Natural killer cell (primary cell): ENCODE data around the gene LIMS2. TPM values are rescaled to one million over a fixed set of nuclear protein-coding genes. Genes with fewer than 3 reads are reported as not detected.

Experiments used
- ATAC-seq, 3 donors: fragments of 150-1000 bp in 2 of 3; fragments of 200-7000 bp in 1 of 3; cut with Tn5 transposase; 1 replicate in 1 of 3; 2 replicates in 2 of 3; pipeline ENCODE4 v1.10.0; 2021; ENCODE audit warnings: mild to moderate bottlenecking in 2 of 3, moderate library complexity in 2 of 3
- DNase-seq, 2 donors: peaks; one replicate each; pipeline versions ENCODE4 v3.0.0 to v3.0.0-alpha.2; 2013 to 2021; ENCODE audit warnings: mixed read lengths in 1 of 2
- H3K27ac ChIP-seq: one replicate; pipeline ENCODE4 v1.5.1; 2013; ENCODE audit warnings: mild to moderate bottlenecking, low read length
- H3K27me3 ChIP-seq: one replicate; pipeline ENCODE4 v1.6.1; 2013; ENCODE audit warnings: low read length; ENCODE audit not compliant: control insufficient read depth, insufficient read depth
- H3K36me3 ChIP-seq: one replicate; pipeline ENCODE4 v1.6.1; 2013; ENCODE audit warnings: low read length; ENCODE audit not compliant: control insufficient read depth, insufficient read depth
- H3K4me1 ChIP-seq: one replicate; pipeline ENCODE4 v1.6.1; 2013; ENCODE audit warnings: low read length; ENCODE audit not compliant: control insufficient read depth, insufficient read depth
- H3K4me3 ChIP-seq: one replicate; pipeline ENCODE4 v1.5.1; 2013; ENCODE audit warnings: low read length
- H3K9me3 ChIP-seq: one replicate; pipeline ENCODE4 v1.6.1; 2013; ENCODE audit warnings: low read length; ENCODE audit not compliant: control insufficient read depth, insufficient read depth
- H3K27ac Mint-ChIP-seq, 2 donors: one replicate each; pipeline ENCODE4 v1.8.0; 2022; ENCODE audit warnings: mild to moderate bottlenecking in 2 of 2, mixed read lengths in 2 of 2, moderate library complexity in 1 of 2
- H3K27me3 Mint-ChIP-seq, 2 donors: one replicate each; pipeline ENCODE4 v1.8.0; 2022; ENCODE audit warnings: low read depth in 2 of 2, mixed read lengths in 2 of 2
- H3K36me3 Mint-ChIP-seq: one replicate; pipeline ENCODE4 v1.8.0; 2022; ENCODE audit warnings: mixed read lengths
- H3K4me1 Mint-ChIP-seq, 2 donors: one replicate each; pipeline ENCODE4 v1.8.0; 2022; ENCODE audit warnings: mixed read lengths in 2 of 2
- H3K4me3 Mint-ChIP-seq: one replicate; pipeline ENCODE4 v1.8.0; 2022; ENCODE audit warnings: mild to moderate bottlenecking, moderate library complexity, mixed read lengths
- H3K9me3 Mint-ChIP-seq, 2 donors: one replicate each; pipeline ENCODE4 v1.8.0; 2022; ENCODE audit warnings: mixed read lengths in 2 of 2
- WGBS: methylation state at CpG from one replicate; pipeline ENCODE4 v1.1.7; 2013; ENCODE audit warnings: missing lambda C conversion rate; ENCODE audit not compliant: insufficient coverage; 5-methylcytosine and 5-hydroxymethylcytosine counted together
- intact Hi-C: fragments of 100-400 bp; cut with micrococcal nuclease; formaldehyde crosslinking; loops from one replicate; pipeline ENCODE4 v1.14.2; 2022
- total RNA-seq, 4 donors: library from RNA; stranded (reverse); fragments of 120-200 nt in 1 of 4; gene quantifications; one replicate each; pipeline versions ENCODE4 v1.2.3 to v1.2.4, GENCODE V29; 2013 to 2022
- TF ChIP-seq, protein P1 (sequence below): fragments of 200-600 bp; IDR thresholded peaks from one replicate; pipeline ENCODE4 v1.8.0; 2022; ENCODE audit warnings: antibody characterized with exemption

The LIMS2 gene
- total RNA-seq, 3 donors from 2014 or later (not counting 1 experiment from before 2014, with no cell fraction given): 0.15 to 0.16 TPM; not detected in 1

DNA sequence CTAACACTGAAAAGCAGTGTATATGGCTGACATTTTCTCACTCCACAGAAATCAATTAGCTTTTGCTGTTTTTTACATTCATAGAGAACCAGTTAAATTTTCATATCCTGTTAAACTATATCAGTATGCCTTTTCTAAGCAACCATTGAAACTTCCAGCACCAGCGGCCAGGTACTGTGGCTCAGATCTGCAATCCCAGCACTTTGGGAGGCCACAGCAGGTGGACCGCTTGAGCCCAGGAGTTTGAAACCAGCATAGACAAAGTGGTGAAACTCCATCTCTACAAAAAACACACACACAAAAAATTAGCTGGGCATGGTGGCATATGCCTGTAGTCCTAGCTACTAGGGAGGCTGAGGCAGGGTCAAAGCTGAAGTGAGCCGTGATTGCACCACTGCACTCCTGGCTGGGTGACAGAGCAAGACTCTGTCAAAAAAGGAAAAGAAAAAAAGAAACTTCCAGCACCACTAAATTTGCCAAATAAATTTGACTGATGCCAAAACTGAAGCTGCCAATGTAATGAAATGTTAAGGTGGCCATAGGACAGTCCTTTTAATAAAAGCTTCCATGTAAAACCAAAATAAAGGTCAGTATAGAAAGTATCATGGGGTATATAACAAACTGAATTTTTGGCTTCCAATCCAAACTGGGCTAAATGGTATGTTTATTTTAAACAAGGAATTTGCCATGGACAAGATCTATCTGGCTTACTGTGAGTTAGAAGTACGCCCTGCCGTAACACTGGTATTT is 29.5 kb upstream of the LIMS2 start:
- Histone ChIP-seq H3K27ac (no peak overlapping the region), H3K36me3 (peaks cover 39% of the 10 kb centered on the region), H3K4me3 (no peak overlapping the region), H3K27me3 (no peaks in the 10 kb centered on the region), H3K4me1 (peaks cover 33% of the 10 kb centered on the region), H3K9me3 (no peaks in the 10 kb centered on the region)
- no peaks in the 10 kb centered on the region for H3K27me3 Mint-ChIP-seq
- peak overlapping the region; percentile 58 for H3K4me3 Mint-ChIP-seq
- intact Hi-C loops: loop anchor here (5.0 kb wide), 5 partner anchors 107 to 387 kb away; partner anchors contain the start of genes MAP3K2, POLR2D, SAP130 and UGGT1
- H3K4me1 Mint-ChIP-seq: peaks cover 35 to 38% of the 10 kb centered on the region in 2 donors
- DNase-seq (no peak), ATAC-seq (no peak)
- H3K36me3 Mint-ChIP-seq: no peaks in the 10 kb centered on the region
- H3K9me3 Mint-ChIP-seq: no peaks in the 10 kb centered on the region
- peak overlapping the region; percentile 58 to 75 for H3K27ac Mint-ChIP-seq
- whole genome bisulfite sequencing: 88% methylated on average over 5 of the region's 5 CpGs
- TF ChIP-seq, protein P1, sequence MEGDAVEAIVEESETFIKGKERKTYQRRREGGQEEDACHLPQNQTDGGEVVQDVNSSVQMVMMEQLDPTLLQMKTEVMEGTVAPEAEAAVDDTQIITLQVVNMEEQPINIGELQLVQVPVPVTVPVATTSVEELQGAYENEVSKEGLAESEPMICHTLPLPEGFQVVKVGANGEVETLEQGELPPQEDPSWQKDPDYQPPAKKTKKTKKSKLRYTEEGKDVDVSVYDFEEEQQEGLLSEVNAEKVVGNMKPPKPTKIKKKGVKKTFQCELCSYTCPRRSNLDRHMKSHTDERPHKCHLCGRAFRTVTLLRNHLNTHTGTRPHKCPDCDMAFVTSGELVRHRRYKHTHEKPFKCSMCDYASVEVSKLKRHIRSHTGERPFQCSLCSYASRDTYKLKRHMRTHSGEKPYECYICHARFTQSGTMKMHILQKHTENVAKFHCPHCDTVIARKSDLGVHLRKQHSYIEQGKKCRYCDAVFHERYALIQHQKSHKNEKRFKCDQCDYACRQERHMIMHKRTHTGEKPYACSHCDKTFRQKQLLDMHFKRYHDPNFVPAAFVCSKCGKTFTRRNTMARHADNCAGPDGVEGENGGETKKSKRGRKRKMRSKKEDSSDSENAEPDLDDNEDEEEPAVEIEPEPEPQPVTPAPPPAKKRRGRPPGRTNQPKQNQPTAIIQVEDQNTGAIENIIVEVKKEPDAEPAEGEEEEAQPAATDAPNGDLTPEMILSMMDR: no peak

DNA sequence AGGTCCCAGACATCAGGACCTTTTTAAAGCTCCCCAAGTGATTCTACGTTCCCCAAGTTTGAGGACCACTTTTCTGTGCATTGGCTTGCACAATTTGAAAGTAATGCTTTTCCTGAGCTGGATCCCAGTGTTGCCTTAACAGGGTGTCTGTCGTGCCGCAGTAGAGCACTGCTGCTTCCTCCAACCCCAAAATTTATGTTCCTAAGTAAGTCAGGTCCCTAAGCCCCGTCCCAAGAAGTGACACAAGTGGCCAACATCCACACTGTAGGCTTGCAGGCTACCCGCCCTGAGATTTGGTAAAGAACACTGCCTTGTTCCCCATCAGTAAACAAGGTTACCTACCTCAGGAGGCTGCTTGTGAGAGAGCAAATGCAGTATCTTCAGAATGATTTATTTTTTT is 28.0 kb upstream of the LIMS2 start:
- Histone ChIP-seq H3K9me3 (no peaks in the 10 kb centered on the region), H3K4me3 (no peak overlapping the region), H3K4me1 (peaks cover 33% of the 10 kb centered on the region), H3K27me3 (no peaks in the 10 kb centered on the region), H3K27ac (no peak overlapping the region), H3K36me3 (peaks cover 25% of the 10 kb centered on the region)
- Mint-ChIP-seq H3K9me3 (no peaks in the 10 kb centered on the region), H3K27me3 (no peaks in the 10 kb centered on the region), H3K4me3 (no peak overlapping the region), H3K4me1 (peaks cover 35 to 38% of the 10 kb centered on the region in 2 donors), H3K36me3 (no peaks in the 10 kb centered on the region), H3K27ac (peak overlapping the region; percentile 97 to 98)
- TF ChIP-seq, protein P1: no peak
- WGBS: 95% methylated on average over 5 of the region's 5 CpGs
- intact Hi-C loops: loop anchor here (5.0 kb wide), 5 partner anchors 109 to 389 kb away; partner anchors contain the start of genes MAP3K2, POLR2D, SAP130 and UGGT1
- ATAC-seq: no peak
- DNase-seq: no peak

DNA sequence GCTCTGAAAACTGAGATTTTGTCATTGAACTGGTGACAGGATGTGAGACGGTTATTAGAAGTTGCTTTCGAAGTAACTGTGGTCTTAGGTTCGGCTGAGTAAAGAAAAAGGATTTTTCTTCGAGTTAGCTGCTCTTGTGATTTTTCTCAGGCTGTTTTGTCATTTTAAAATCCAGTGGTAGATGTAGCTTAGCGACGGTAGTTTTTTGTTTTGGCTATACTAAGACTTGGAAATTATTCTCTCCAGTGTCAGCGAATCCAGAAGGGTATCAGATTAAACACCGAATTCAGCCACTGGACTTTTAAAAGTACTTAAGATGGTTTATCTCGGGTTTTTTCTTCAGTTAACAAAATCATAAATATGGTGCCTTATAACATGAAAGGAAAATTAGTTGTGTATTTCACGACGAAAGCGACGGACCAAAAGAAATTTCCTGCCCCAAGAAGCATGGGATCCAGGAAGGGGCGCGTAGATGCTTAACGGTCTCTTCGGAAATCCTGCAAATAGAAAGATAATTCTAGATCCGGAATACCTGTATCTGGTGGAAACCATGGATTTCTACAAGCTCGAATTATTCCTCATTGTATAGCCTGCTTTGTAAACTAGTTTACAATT is 27.2 kb upstream of the LIMS2 start:
- Mint-ChIP-seq H3K4me3 (peak overlapping the region; percentile 93), H3K27me3 (no peaks in the 10 kb centered on the region), H3K4me1 (peaks cover 35 to 38% of the 10 kb centered on the region in 2 donors), H3K27ac (peak overlapping the region; percentile 97 to 98), H3K36me3 (no peaks in the 10 kb centered on the region), H3K9me3 (no peaks in the 10 kb centered on the region)
- no peaks in the 10 kb centered on the region for H3K27me3 ChIP-seq
- no peak for ATAC-seq
- intact Hi-C loops: loop anchor here (5.0 kb wide), 5 partner anchors 110 to 390 kb away; partner anchors contain the start of genes MAP3K2, POLR2D, SAP130 and UGGT1
- H3K36me3 ChIP-seq: peaks cover 20% of the 10 kb centered on the region
- DNase-seq: no peak
- peak overlapping the region; percentile 52 for H3K4me3 ChIP-seq
- TF ChIP-seq, protein P1: no peak
- H3K4me1 ChIP-seq: peaks cover 33% of the 10 kb centered on the region
- H3K9me3 ChIP-seq: no peaks in the 10 kb centered on the region
- peak overlapping the region; percentile 84 for H3K27ac ChIP-seq
- 69% methylated on average over 19 of the region's 19 CpGs for WGBS
